Liver (tissue), 9 donors: Measurements from ENCODE around the gene PPM1D. TPM values are rescaled to one million over a fixed set of nuclear protein-coding genes. Genes with fewer than 3 reads are reported as not detected.
"Not testable (repeated sequence)": the region's sequence is repeated elsewhere in the genome, so short reads cannot be mapped to it uniquely, and the experiment has no call there.

Source experiments
- DNase-seq: peaks from one replicate; pipeline ENCODE4 v3.0.0-alpha.2; 2017; ENCODE audit warnings: low spot score
- H3K27ac ChIP-seq, 2 donors: one replicate each; pipeline ENCODE4 v1.7.0; 2013; ENCODE audit warnings: inconsistent platforms in 2 of 2, low read length in 2 of 2, control low read depth in 1 of 2, low read depth in 1 of 2, mild to moderate bottlenecking in 1 of 2
- H3K27me3 ChIP-seq, 4 donors: one replicate each; pipeline versions ENCODE4 v1.6.1 to v1.7.0; 2013; ENCODE audit warnings: low read length in 3 of 4, inconsistent platforms in 1 of 4, mild to moderate bottlenecking in 1 of 4, moderate library complexity in 1 of 4; ENCODE audit not compliant: control insufficient read depth in 4 of 4, insufficient read depth in 4 of 4
- H3K36me3 ChIP-seq, 4 donors: one replicate each; pipeline versions ENCODE4 v1.6.1 to v1.7.0; 2013; ENCODE audit warnings: low read length in 3 of 4, mild to moderate bottlenecking in 3 of 4, low read depth in 1 of 4, moderate library complexity in 1 of 4; ENCODE audit not compliant: control insufficient read depth in 4 of 4, insufficient read depth in 3 of 4
- H3K4me1 ChIP-seq, 4 donors: one replicate each; pipeline versions ENCODE4 v1.6.1 to v1.7.0; 2013; ENCODE audit warnings: low read length in 3 of 4, mild to moderate bottlenecking in 3 of 4, moderate library complexity in 1 of 4; ENCODE audit not compliant: control insufficient read depth in 4 of 4, insufficient read depth in 4 of 4
- H3K4me3 ChIP-seq, 3 donors: one replicate each; pipeline versions ENCODE4 v1.6.1 to v1.7.0; 2013; ENCODE audit warnings: low read length in 3 of 3, control low read depth in 1 of 3, low read depth in 1 of 3, mild to moderate bottlenecking in 1 of 3
- H3K9ac ChIP-seq, 2 donors: one replicate each; pipeline ENCODE4 v1.7.0; 2013; ENCODE audit warnings: low read length in 2 of 2, mild to moderate bottlenecking in 2 of 2, moderate library complexity in 2 of 2, control low read depth in 1 of 2, low read depth in 1 of 2
- H3K9me3 ChIP-seq, 4 donors: one replicate each; pipeline versions ENCODE4 v1.6.1 to v1.7.0; 2013; ENCODE audit warnings: low read length in 3 of 4; ENCODE audit not compliant: control insufficient read depth in 4 of 4
- EGR1 ChIP-seq, 2 donors: IDR thresholded peaks; 2 replicates each; pipeline ENCODE4 v1.6.1; 2016 to 2018; ENCODE audit warnings: antibody characterized with exemption in 2 of 2, low read depth in 2 of 2
- HNF4A ChIP-seq, 2 donors: conservative IDR thresholded peaks; 2 replicates each; pipeline ENCODE4 v1.6.1; 2016; ENCODE audit warnings: antibody characterized with exemption in 2 of 2, mild to moderate bottlenecking in 2 of 2
- HNF4G ChIP-seq: IDR thresholded peaks from 2 replicates; pipeline ENCODE4 v1.6.1; 2016; ENCODE audit warnings: antibody characterized with exemption
- JUND ChIP-seq, 2 donors: IDR thresholded peaks; 2 replicates each; pipeline ENCODE4 v1.6.1; 2016; ENCODE audit warnings: antibody characterized with exemption in 2 of 2
- NR2F2 ChIP-seq: IDR thresholded peaks from 2 replicates; pipeline ENCODE4 v1.6.1; 2016; ENCODE audit warnings: antibody characterized with exemption
- RAD21 ChIP-seq, 2 donors: IDR thresholded peaks; 2 replicates each; pipeline ENCODE4 v1.6.1; 2016; ENCODE audit warnings: antibody characterized with exemption in 2 of 2, mild to moderate bottlenecking in 2 of 2
- REST ChIP-seq: IDR thresholded peaks from 2 replicates; pipeline ENCODE4 v1.6.1; 2016; ENCODE audit warnings: antibody characterized with exemption, mild to moderate bottlenecking
- RXRA ChIP-seq, 2 donors: IDR thresholded peaks; 2 replicates each; pipeline ENCODE4 v1.6.1; 2017 to 2018; ENCODE audit warnings: antibody characterized with exemption in 2 of 2, mild to moderate bottlenecking in 1 of 2
- SP1 ChIP-seq: IDR thresholded peaks from 2 replicates; pipeline ENCODE4 v1.6.1; 2018; ENCODE audit warnings: antibody characterized with exemption, mild to moderate bottlenecking
- TAF1 ChIP-seq: conservative IDR thresholded peaks from 2 replicates; pipeline ENCODE4 v1.6.1; 2016; ENCODE audit warnings: antibody characterized with exemption, mild to moderate bottlenecking
- YY1 ChIP-seq: IDR thresholded peaks from 2 replicates; pipeline ENCODE4 v1.6.1; 2016; ENCODE audit warnings: antibody characterized with exemption, mild to moderate bottlenecking
- ZBTB33 ChIP-seq: IDR thresholded peaks from 2 replicates; pipeline ENCODE4 v1.6.1; 2016; ENCODE audit warnings: antibody characterized with exemption
- WGBS: extraction: QIAGEN DNeasy Blood & Tissue Kit; methylation state at CpG from one replicate; pipeline ENCODE4 v1.1.7; 2013; 5-methylcytosine and 5-hydroxymethylcytosine counted together
- polyA plus RNA-seq, 2 donors: library from polyadenylated mRNA; stranded (reverse) in 1 of 2; unstranded in 1 of 2; fragments of 200-250 nt in 1 of 2; fragments of >200 nt in 1 of 2; fragmentation: Nextera tagmentation in 1 of 2; extraction: Ambion mirVana in 1 of 2; gene quantifications; one replicate each; pipeline versions ENCODE4 v1.2.1 to v1.2.3, GENCODE V29; 2013 to 2015
- total RNA-seq, 2 donors: library from RNA; depleted of rRNA; stranded (reverse); fragments of >200 nt; gene quantifications; one replicate each; pipeline ENCODE4 v1.2.3, GENCODE V29; 2014
- donor health status: healthy.
- donor health status: healthy.
- donor health status: healthy.
- donor health status: healthy.
- donor health status: healthy.

The PPM1D gene
- total RNA-seq (1 to 10 TPM; 6.4 to 8.7 TPM), polyA plus RNA-seq (1 to 10 TPM; 2.0 to 3.6 TPM)

GRCh38 chr17:60599620-60600489, at the start of gene PPM1D:
PPM1D (plus strand) TSS chr17:60600193; CDS start chr17:60600415, 222 bp downstream.
- under 1% methylated on average over 83 of the region's 83 CpGs for WGBS

GRCh38 chr17:60552255-60552654, 47.7 kb upstream of the PPM1D start:
- over 99% methylated on average over 6 of the region's 13 CpGs for WGBS
- H3K36me3 ChIP-seq, H3K4me3 ChIP-seq: not testable (repeated sequence)

More at GRCh38 chr17:60599620-60600489, at the start of gene PPM1D:
- Histone ChIP-seq H3K27me3 (no peaks in the 10 kb centered on the region), H3K4me3 (peak within 1 kb of the TSS; percentile 80 to 95 (median 87)), H3K36me3 (no peaks in the 10 kb centered on the region), H3K9ac (peak within 1 kb of the TSS; percentile 90 to 97), H3K27ac (peak within 1 kb of the TSS; percentile 99), H3K4me1 (peaks cover 2 to 21% (median 8%) of the 10 kb centered on the region in 4 donors), H3K9me3 (no peaks in the 10 kb centered on the region)
- DNase-seq = peak; percentile 98
- TF ChIP-seq NR2F2 (no peak), YY1 (peak; percentile 72), RXRA (IDR thresholded peaks at IDR 0.05) (peak in 1 of 2 donors; percentile 41), SP1 (peak; percentile 67), TAF1 (peak; percentile 30), ZBTB33 (peak; percentile 95), EGR1 (IDR thresholded peaks at IDR 0.05; ENCODE audit: low read depth in 2 of 2) (peak; percentile 14 to 16), HNF4A (conservative IDR thresholded peaks at IDR 0.05) (peak in 1 of 2 donors; percentile 20), REST (peak; percentile 84), JUND (IDR thresholded peaks at IDR 0.05) (no peak), RAD21 (IDR thresholded peaks at IDR 0.05) (peak in 1 of 2 donors; percentile 13), HNF4G (no peak)

More at GRCh38 chr17:60552255-60552654, 47.7 kb upstream of the PPM1D start:
- DNase-seq, H3K9me3 ChIP-seq, H3K9ac ChIP-seq, H3K27ac ChIP-seq, H3K4me1 ChIP-seq, H3K27me3 ChIP-seq: not testable (repeated sequence)
